Measurements from ENCODE around the gene ZNF207. TPM values are rescaled to one million over a fixed set of nuclear protein-coding genes. Genes with fewer than 3 reads are reported as not detected.

ZNF207 gene
- total RNA-seq, 1 experiment from 2014 or later, result 179 TPM

DNA sequence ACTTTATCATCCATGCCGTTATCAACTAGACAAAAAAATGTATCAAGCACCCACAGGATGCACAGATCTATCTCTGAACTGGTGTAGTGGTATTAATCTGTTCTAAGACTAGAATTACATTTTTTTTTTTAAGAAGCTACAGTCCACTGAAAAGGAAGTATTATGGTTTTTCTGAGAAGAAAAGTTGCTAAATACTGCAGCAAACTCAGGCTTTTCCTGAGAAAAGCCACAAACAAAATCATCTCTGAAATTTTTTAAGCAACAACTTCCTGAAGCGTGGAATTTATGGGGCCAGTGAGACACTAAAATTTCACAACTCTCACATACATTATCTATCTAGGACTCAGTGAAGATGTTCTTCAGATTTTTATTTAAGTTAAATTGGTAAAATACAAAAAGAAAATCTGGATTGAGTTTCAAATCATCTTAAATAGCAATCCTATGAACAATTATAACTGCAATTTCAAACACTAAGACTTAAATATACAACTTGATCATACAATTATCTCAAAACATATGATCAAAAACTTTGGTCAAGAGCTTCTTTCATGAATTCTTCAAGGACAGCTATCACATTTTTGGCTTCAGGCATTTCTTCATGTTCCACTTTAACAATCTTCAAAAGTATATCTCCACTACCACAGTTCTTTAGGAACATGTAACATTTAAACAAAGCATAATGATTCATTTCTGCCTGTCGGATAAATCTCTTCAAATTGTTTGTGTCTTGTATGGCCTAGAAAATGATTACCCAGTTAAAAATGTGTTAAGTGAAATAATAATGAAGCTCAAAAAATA, 18.5 kb upstream of the ZNF207 start:
- POLR2A ChIA-PET, result interaction anchor here (1.9 kb wide), 1 partner anchor 10 kb away, joined by 5 read pairs; no protein-coding TSS in a partner anchor
- Mint-ChIP-seq H3K27me3 (ENCODE audit: insufficient read depth, unreplicated experiment) (no peaks in the 10 kb centered on the region), H3K4me1 (ENCODE audit: insufficient read depth, unreplicated experiment) (peaks cover 5% of the 10 kb centered on the region), H3K4me3 (ENCODE audit: unreplicated experiment) (no peak overlapping the region), H3K9me3 (ENCODE audit: unreplicated experiment) (no peaks in the 10 kb centered on the region), H3K36me3 (ENCODE audit: insufficient read depth, unreplicated experiment) (peaks cover 24% of the 10 kb centered on the region), H3K27ac (ENCODE audit: low read depth, unreplicated experiment) (no peak overlapping the region)
- CTCF ChIA-PET, result interaction anchor here (0.6 to 4.1 kb wide), 5 partner anchors 13 to 416 kb away, joined by 3 to 19 read pairs (median 5); partner anchors contain the start of gene PSMD11
- no peak for DNase-seq (ENCODE audit: unreplicated experiment)
- intact Hi-C loops (cut with micrococcal nuclease), result no loop called here
- TF ChIP-seq, protein P1, sequence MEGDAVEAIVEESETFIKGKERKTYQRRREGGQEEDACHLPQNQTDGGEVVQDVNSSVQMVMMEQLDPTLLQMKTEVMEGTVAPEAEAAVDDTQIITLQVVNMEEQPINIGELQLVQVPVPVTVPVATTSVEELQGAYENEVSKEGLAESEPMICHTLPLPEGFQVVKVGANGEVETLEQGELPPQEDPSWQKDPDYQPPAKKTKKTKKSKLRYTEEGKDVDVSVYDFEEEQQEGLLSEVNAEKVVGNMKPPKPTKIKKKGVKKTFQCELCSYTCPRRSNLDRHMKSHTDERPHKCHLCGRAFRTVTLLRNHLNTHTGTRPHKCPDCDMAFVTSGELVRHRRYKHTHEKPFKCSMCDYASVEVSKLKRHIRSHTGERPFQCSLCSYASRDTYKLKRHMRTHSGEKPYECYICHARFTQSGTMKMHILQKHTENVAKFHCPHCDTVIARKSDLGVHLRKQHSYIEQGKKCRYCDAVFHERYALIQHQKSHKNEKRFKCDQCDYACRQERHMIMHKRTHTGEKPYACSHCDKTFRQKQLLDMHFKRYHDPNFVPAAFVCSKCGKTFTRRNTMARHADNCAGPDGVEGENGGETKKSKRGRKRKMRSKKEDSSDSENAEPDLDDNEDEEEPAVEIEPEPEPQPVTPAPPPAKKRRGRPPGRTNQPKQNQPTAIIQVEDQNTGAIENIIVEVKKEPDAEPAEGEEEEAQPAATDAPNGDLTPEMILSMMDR (IDR thresholded peaks at IDR 0.05; ENCODE audit: unreplicated experiment), result no peak
- BruUV-seq (replicated peaks), result no TSS peak

DNA sequence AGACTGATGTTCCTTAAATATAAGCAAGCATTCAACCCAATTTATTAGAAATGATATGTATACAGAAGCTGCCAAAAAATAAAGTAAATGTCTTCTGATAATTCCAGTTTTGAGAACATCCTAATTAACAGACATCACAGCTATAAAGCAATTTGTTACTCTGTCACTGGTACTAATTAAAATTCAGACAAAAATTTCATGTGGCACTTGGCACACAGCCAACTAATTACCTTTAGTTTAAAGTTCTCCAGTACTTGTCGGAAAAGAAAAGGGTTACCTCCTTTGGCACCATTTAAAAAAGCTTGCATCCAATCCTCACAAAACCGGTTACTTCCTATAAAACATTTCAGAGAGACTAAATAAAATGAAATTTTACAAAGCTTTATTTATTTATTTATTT, 16.8 kb upstream of the ZNF207 start:
- no TSS peak for BruUV-seq (replicated peaks)
- intact Hi-C loops (cut with micrococcal nuclease), result no loop called here
- H3K4me1 Mint-ChIP-seq (ENCODE audit: insufficient read depth, unreplicated experiment), result peaks cover 5% of the 10 kb centered on the region
- peaks cover 40% of the 10 kb centered on the region for H3K36me3 Mint-ChIP-seq (ENCODE audit: insufficient read depth, unreplicated experiment)
- no peaks in the 10 kb centered on the region for H3K9me3 Mint-ChIP-seq (ENCODE audit: unreplicated experiment)
- TF ChIP-seq, protein P1 (IDR thresholded peaks at IDR 0.05; ENCODE audit: unreplicated experiment), result no peak
- POLR2A ChIA-PET, result no interaction called here
- no peaks in the 10 kb centered on the region for H3K27me3 Mint-ChIP-seq (ENCODE audit: insufficient read depth, unreplicated experiment)
- H3K27ac Mint-ChIP-seq (ENCODE audit: low read depth, unreplicated experiment), result no peak overlapping the region
- no peak overlapping the region for H3K4me3 Mint-ChIP-seq (ENCODE audit: unreplicated experiment)
- no peak for DNase-seq (ENCODE audit: unreplicated experiment)
- CTCF ChIA-PET, result interaction anchor here (0.6 to 4.1 kb wide), 2 partner anchors 13 to 14 kb away, joined by 3 to 19 read pairs; no protein-coding TSS in a partner anchor

DNA sequence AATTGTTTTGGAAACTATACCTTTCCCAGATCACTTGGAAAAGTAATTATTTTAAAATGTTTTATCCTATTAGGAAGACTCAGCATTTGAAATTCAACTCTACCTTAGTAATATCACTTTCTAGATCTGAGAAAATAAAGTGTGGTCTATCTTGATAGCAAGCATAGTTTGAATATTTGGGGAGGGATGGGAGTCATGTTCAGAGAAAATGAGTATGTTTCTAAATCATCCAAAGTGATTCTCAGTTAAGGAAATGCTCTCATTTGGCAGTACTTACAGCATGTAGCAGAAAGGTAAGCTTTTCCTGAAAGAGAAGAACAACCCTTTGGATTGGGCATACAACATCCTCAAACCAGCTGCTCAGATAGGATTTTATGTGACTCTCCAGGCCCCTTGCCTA, 14.9 kb upstream of the ZNF207 start:
- H3K27me3 Mint-ChIP-seq (ENCODE audit: insufficient read depth, unreplicated experiment), result no peaks in the 10 kb centered on the region
- H3K9me3 Mint-ChIP-seq (ENCODE audit: unreplicated experiment), result no peaks in the 10 kb centered on the region
- no peak overlapping the region for H3K27ac Mint-ChIP-seq (ENCODE audit: low read depth, unreplicated experiment)
- POLR2A ChIA-PET, result interaction anchor here (0.5 kb wide), 1 partner anchor 417 kb away, joined by 5 read pairs; no protein-coding TSS in a partner anchor
- CTCF ChIA-PET, result interaction anchor here (0.7 to 4.1 kb wide), 2 partner anchors 16 to 24 kb away, joined by 3 to 19 read pairs; no protein-coding TSS in a partner anchor
- peaks cover 57% of the 10 kb centered on the region for H3K36me3 Mint-ChIP-seq (ENCODE audit: insufficient read depth, unreplicated experiment)
- peaks cover 5% of the 10 kb centered on the region for H3K4me1 Mint-ChIP-seq (ENCODE audit: insufficient read depth, unreplicated experiment)
- BruUV-seq (replicated peaks), result no TSS peak
- TF ChIP-seq, protein P1 (IDR thresholded peaks at IDR 0.05; ENCODE audit: unreplicated experiment), result no peak
- no peak overlapping the region for H3K4me3 Mint-ChIP-seq (ENCODE audit: unreplicated experiment)
- no peak for DNase-seq (ENCODE audit: unreplicated experiment)
- intact Hi-C loops (cut with micrococcal nuclease), result no loop called here

DNA sequence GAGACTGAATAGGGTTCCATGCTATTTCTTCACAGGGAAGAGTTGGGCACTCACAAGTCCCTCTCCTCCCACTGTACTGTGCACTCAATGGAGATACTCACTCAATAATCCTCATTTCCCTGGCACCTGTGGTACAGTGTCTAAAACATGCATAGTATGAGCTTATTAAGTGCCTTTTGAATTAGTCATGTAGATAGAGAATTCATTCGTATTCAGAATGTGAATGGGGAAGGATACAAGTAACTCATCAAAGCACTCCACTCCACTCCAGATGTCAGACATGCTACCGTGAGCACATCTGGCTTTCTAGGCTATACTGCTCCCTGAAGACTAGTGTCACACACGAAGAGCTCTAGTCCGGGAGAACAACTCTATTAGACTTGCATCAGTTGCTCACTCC, 14.3 kb upstream of the ZNF207 start:
- TF ChIP-seq, protein P1 (IDR thresholded peaks at IDR 0.05; ENCODE audit: unreplicated experiment), result no peak
- H3K4me3 Mint-ChIP-seq (ENCODE audit: unreplicated experiment), result no peak overlapping the region
- ChIA-PET CTCF (interaction anchor here (0.7 kb wide), 1 partner anchor 25 kb away, joined by 3 read pairs; no protein-coding TSS in a partner anchor), POLR2A (interaction anchor here (0.9 kb wide), 1 partner anchor 15 kb away, joined by 4 read pairs; no protein-coding TSS in a partner anchor)
- no peak for DNase-seq (ENCODE audit: unreplicated experiment)
- no peaks in the 10 kb centered on the region for H3K27me3 Mint-ChIP-seq (ENCODE audit: insufficient read depth, unreplicated experiment)
- H3K9me3 Mint-ChIP-seq (ENCODE audit: unreplicated experiment), result no peaks in the 10 kb centered on the region
- H3K4me1 Mint-ChIP-seq (ENCODE audit: insufficient read depth, unreplicated experiment), result peaks cover 6% of the 10 kb centered on the region
- H3K36me3 Mint-ChIP-seq (ENCODE audit: insufficient read depth, unreplicated experiment), result peaks cover 59% of the 10 kb centered on the region
- H3K27ac Mint-ChIP-seq (ENCODE audit: low read depth, unreplicated experiment), result no peak overlapping the region
- BruUV-seq (replicated peaks), result no TSS peak
- intact Hi-C loops (cut with micrococcal nuclease), result no loop called here

All from MCF 10A (cell line).